PC-3 (cell line): ENCODE results near the gene LRRC47. TPM values are rescaled to one million over a fixed set of nuclear protein-coding genes. Genes with fewer than 3 reads are reported as not detected.

Source experiments
- ATAC-seq: fragments of 200-7000 bp; cut with Tn5 transposase; 2 replicates; pipeline ENCODE4 v1.9.1; 2020; ENCODE audit warnings: mild to moderate bottlenecking, moderate library complexity
- BruUV-seq: library from RNA; stranded (reverse); fragments of 400-500 nt; replicated peaks from 2 replicates; lab custom pipeline; 2021; lab: Mats Ljungman, UMichigan
- CTCF ChIA-PET: fragments of 300-600 bp; sonication (Branson Sonifier 250); formaldehyde crosslinking; loops from one replicate; lab custom pipeline; 2022; ENCODE audit warnings: antibody characterized with exemption; lab: Charles Lee
- POLR2A ChIA-PET: fragments of 300-600 bp; sonication (Branson Sonifier 250); formaldehyde crosslinking; loops from one replicate; lab custom pipeline; 2022; ENCODE audit warnings: antibody characterized with exemption; ENCODE audit not compliant: unreplicated experiment; lab: Charles Lee
- DNase-seq: peaks from one replicate; pipeline ENCODE4 v3.0.0-alpha.2; 2015
- H2AFZ ChIP-seq: fragments of 300-600 bp; sonication (generic); 2 replicates; pipeline ENCODE4 v1.6.0; 2016; ENCODE audit warnings: antibody characterized with exemption, low read length
- H3F3A ChIP-seq: fragments of 300-600 bp; sonication (generic); one replicate; pipeline ENCODE4 v1.6.0; 2017; ENCODE audit warnings: antibody characterized with exemption, low read length, control low read depth, mild to moderate bottlenecking; ENCODE audit not compliant: unreplicated experiment
- H3K27ac ChIP-seq: fragments of 300-600 bp; sonication (generic); 2 replicates; pipeline ENCODE4 v1.5.1; 2016; ENCODE audit warnings: mild to moderate bottlenecking, low read length
- H3K27me3 ChIP-seq: fragments of 300-600 bp; sonication (generic); 2 replicates; pipeline ENCODE4 v1.6.1; 2016; ENCODE audit warnings: low read length, mixed read lengths
- H3K36me3 ChIP-seq: fragments of 300-600 bp; sonication (generic); 2 replicates; pipeline ENCODE4 v1.6.1; 2016; ENCODE audit warnings: low read depth, mixed run types, low read length, mixed read lengths
- H3K4me1 ChIP-seq: fragments of 300-600 bp; sonication (generic); 2 replicates; pipeline ENCODE4 v1.5.1; 2016; ENCODE audit warnings: low read length; ENCODE audit not compliant: insufficient read depth
- H3K4me2 ChIP-seq: fragments of 300-600 bp; sonication (generic); 2 replicates; pipeline ENCODE4 v1.6.0; 2016; ENCODE audit warnings: low read length
- H3K4me3 ChIP-seq: fragments of 300-600 bp; sonication (generic); 2 replicates; pipeline ENCODE4 v1.5.1; 2016; ENCODE audit warnings: mild to moderate bottlenecking, low read length, mixed read lengths
- H3K79me2 ChIP-seq: fragments of 300-600 bp; sonication (generic); 2 replicates; pipeline ENCODE4 v1.6.1; 2017; ENCODE audit warnings: low read length, mixed read lengths
- H3K9ac ChIP-seq: fragments of 300-600 bp; sonication (generic); 2 replicates; pipeline ENCODE4 v1.6.0; 2016; ENCODE audit warnings: mild to moderate bottlenecking, low read length
- H3K9me2 ChIP-seq: fragments of 300-600 bp; sonication (generic); replicated peaks from 2 replicates; pipeline ENCODE4 v1.6.1; 2016; ENCODE audit warnings: mixed run types, low read length, mixed read lengths
- H3K9me3 ChIP-seq: fragments of 300-600 bp; sonication (generic); 2 replicates; pipeline ENCODE4 v1.6.1; 2016; ENCODE audit warnings: low read length, mixed read lengths
- H4K20me1 ChIP-seq: fragments of 300-600 bp; sonication (generic); 2 replicates; pipeline ENCODE4 v1.6.1; 2016; ENCODE audit warnings: low read length, mixed read lengths
- CTCF ChIP-seq: fragments of 300-600 bp; sonication (generic); conservative IDR thresholded peaks from 2 replicates; pipeline ENCODE4 v1.5.1; 2017; ENCODE audit warnings: antibody characterized with exemption, low read depth, mild to moderate bottlenecking, low read length
- EZH2 ChIP-seq: fragments of 300-600 bp; sonication (generic); IDR thresholded peaks from one replicate; pipeline ENCODE4 v1.6.1; 2017; ENCODE audit warnings: antibody characterized with exemption, mild to moderate bottlenecking, low read length; ENCODE audit not compliant: unreplicated experiment
- EZH2phosphoT487 ChIP-seq: fragments of 300-600 bp; sonication (generic); IDR thresholded peaks from 2 replicates; pipeline ENCODE4 v1.6.1; 2018; ENCODE audit warnings: mild to moderate bottlenecking, antibody characterized with exemption, low read length, borderline replicate concordance
- intact Hi-C: fragments of 100-400 bp; cut with micrococcal nuclease; formaldehyde crosslinking; loops from 2 replicates; pipeline ENCODE4 v1.9.0; 2023
- total RNA-seq: library from RNA; depleted of rRNA; stranded (reverse); fragments of >200 nt; gene quantifications from 2 replicates; pipeline ENCODE4 v1.2.3, GENCODE V29; 2014

LRRC47 gene
- total RNA-seq, 1 experiment from 2014 or later: 77.4 TPM

- H3K9me3 ChIP-seq: no peaks in the 10 kb centered on the region
- H3K27ac ChIP-seq: no peak overlapping the region
- H3K9me2 ChIP-seq: no peaks in the 10 kb centered on the region
- TF ChIP-seq EZH2 (no peak), CTCF (no peak), EZH2phosphoT487 (no peak)
- no peak for ATAC-seq
- H3K4me3 ChIP-seq: no peak overlapping the region
- intact Hi-C loops: no loop called here
- H3K9ac ChIP-seq: no peak overlapping the region
- ChIA-PET POLR2A (no interaction called here), CTCF (interaction anchor here (1.0 kb wide), 1 partner anchor 9 kb away, joined by 3 read pairs; no protein-coding TSS in a partner anchor)
- H2AFZ ChIP-seq: no peak overlapping the region
- H3K36me3 ChIP-seq: peaks cover 16% of the 10 kb centered on the region
- BruUV-seq: no TSS peak
- H3K4me1 ChIP-seq: peaks cover 13% of the 10 kb centered on the region; the same call in 1 of the 2 replicates
- no peaks in the 10 kb centered on the region for H4K20me1 ChIP-seq
- no peaks in the 10 kb centered on the region for H3F3A ChIP-seq
- no peak overlapping the region for H3K4me2 ChIP-seq
- H3K27me3 ChIP-seq: no peaks in the 10 kb centered on the region
- no peaks in the 10 kb centered on the region for H3K79me2 ChIP-seq
- DNase-seq: no peak
These were observed 19.9 kb downstream of the LRRC47 start for GRCh38 chr1:3776231-3776961.

DNA sequence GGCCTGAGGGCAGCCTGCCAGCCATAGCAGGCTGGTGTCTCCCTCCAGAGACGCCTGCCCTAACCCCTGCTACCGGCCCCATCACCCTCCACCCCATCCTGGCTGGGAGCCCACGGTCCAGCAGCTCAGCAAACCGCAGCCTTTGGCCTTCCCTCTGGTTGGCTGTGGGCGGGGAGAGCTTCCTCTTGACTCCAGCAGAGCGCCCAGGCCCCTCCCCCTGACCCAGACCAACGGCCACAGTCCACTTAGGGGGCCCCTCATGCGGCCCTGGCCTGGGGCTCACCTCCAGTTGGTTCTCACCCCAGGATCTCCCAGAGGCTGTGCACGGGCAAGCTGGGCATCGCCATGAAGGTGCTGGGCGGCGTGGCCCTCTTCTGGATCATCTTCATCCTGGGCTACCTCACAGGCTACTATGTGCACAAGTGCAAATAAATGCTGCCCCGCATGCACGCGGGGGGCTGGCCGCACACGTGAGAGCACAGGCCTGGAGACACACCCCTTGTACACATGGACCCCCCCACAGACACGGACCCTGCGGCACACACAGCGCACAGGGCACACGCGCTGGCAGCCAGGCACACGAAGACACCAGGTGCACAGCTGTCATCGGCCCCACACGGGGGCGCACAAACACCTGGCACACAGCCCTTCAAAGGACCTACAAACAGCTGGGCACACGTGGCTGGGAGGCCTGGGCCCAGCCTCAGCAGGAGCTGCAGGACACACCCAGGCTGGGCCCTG lies 20.6 kb downstream of the LRRC47 start:
- no peak for TF ChIP-seq EZH2
- TF ChIP-seq EZH2phosphoT487: no peak
- TF ChIP-seq CTCF: peak; percentile 74
- Histone ChIP-seq H3K9me3 (no peaks in the 10 kb centered on the region), H2AFZ (no peak overlapping the region), H3K36me3 (peaks cover 9% of the 10 kb centered on the region), H3F3A (no peaks in the 10 kb centered on the region), H3K4me1 (peaks cover 13% of the 10 kb centered on the region; the same call in 1 of the 2 replicates), H3K27me3 (no peaks in the 10 kb centered on the region), H3K4me2 (no peak overlapping the region), H3K9ac (no peak overlapping the region), H3K4me3 (no peak overlapping the region), H3K79me2 (no peaks in the 10 kb centered on the region), H4K20me1 (no peaks in the 10 kb centered on the region), H3K9me2 (no peaks in the 10 kb centered on the region), H3K27ac (no peak overlapping the region)
- peak; percentile 19 for ATAC-seq
- peak; percentile 72 for DNase-seq
- intact Hi-C loops: no loop called here
- ChIA-PET CTCF (interaction anchor here (1.0 kb wide), 1 partner anchor 9 kb away, joined by 3 read pairs; no protein-coding TSS in a partner anchor), POLR2A (no interaction called here)
- BruUV-seq: no TSS peak
